NCI-H345 treated with DMSO at 0.1 percent for 48 hours (cell line): ENCODE results near the gene PCGF2.
"Not testable (repeated sequence)": the region's sequence is repeated elsewhere in the genome, so short reads cannot be mapped to it uniquely, and the experiment has no call there.

ENCODE experiments used
- DNase-seq: peaks from one replicate; lab custom pipeline; 2025; ENCODE audit not compliant: unreplicated experiment; lab: John Stamatoyannopoulos, UW

PCGF2 gene

GRCh38 chr17:38748149-38748891 lies at the start of gene PCGF2:
Gene PCGF2 (minus strand): TSS chr17:38748336. CDS start chr17:38740402, 7,934 bp downstream.
- DNase-seq: peak; percentile 87

- DNase-seq: no peak
These were observed 49.7 kb upstream of the PCGF2 start for GRCh38 chr17:38797828-38798227.

- no peak for DNase-seq
These were observed 49.0 kb upstream of the PCGF2 start for GRCh38 chr17:38797158-38797490.

DNA sequence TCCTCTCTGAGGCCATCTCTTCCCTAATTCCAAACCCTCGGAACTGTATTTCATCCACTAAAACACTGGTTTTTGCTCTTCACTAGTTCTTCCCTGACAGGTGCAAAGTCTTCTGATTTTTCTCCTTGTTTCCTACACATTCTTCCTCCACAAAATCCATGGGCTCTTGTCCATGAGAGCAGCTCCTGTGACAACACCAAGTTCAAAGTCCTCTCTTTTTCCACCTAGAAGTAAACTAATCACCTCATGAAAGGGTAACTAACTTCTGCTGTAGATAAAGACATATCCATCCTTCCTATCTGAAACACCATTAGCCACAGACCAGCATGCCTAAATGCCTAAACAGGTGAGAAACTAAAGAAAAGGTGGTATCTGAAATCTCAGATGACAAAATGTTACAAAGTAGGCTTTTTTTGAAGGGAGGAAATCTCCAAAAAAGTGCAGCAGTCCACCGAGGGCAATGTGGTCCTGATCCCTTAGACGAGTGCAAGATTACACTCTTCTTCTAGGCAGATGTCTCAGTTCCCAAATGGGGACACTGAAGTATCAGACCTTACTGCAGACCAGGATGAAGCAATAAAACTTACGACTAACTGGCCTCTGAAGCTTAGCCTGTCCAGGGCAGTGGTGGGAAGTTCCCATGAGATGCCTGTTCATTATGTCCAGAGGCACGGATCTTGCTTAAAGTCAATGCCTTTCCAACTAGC lies 48.5 kb upstream of the PCGF2 start:
- DNase-seq: no peak

GRCh38 chr17:38794221-38794620 lies 46.1 kb upstream of the PCGF2 start:
- DNase-seq: no peak

DNA sequence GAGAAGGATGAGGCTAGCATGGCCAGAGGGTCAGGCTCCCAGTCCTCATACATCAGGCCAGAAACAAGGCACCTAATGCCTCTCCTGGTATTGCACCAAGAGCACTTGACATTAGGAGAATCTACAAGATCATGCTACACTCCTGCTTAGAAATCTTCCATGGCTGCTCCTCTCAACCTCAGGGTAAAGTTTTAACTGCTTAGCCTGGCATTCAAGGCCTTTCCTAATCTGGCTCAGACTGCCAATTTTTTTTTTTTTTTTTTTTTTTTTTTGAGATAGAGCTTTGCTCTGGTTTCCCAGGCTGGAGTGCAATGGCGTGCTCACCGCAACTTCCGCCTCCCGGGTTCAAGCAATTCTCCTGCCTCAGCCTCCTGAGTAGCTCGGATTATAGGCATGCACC lies 43.0 kb upstream of the PCGF2 start:
- DNase-seq: no peak

DNA sequence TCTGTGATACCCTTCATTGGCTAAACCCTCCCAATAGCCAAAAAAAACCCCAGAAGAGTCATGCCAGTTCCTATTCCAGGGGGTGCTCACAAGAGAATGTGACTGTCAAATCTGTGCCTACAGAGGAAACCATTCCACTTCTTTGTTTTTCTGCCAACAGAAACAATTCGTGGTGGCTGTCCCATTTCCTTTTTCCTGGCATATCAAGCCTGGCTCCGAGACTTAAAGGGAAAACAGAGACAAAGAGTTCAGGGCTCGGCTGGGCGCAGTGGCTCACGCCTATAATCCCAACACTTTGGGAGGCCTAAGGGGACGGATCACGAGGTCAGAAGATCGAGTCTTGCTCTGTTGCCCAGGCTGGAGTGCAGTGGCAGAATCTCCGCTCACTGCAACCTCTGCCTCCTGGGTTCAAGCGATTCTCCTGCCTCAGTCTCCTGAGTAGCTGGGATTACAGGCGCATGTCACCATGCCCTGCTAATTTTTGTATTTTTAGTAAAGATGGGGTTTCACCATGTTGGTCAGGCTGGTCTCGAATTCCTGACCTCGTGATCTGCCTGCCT lies 42.1 kb upstream of the PCGF2 start:
- not testable (repeated sequence) for DNase-seq

DNA sequence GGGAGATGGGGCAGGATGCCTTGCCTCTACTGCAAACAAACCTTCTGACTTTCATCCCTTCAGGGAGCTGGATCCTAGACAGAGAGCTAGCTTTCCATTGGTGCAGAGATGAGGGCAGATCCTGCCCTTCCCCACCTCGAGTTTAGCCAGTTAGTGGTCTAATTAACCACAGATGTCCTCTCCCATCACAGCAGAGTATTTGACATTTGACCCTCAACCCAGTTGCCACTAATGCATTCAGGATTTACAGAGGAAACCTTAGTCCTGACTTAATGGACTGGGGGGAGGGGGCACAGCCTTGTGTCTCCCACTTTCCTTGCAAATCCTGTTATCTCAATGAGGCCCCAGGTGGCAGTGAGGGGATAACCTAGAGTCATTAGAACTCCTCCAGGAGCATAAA lies 41.0 kb upstream of the PCGF2 start:
- no peak for DNase-seq

- not testable (repeated sequence) for DNase-seq
These were observed 39.9 kb upstream of the PCGF2 start for GRCh38 chr17:38787999-38788398.

- no peak for DNase-seq
These were observed 38.2 kb upstream of the PCGF2 start for GRCh38 chr17:38786372-38786771.

- DNase-seq: no peak
These were observed 35.1 kb upstream of the PCGF2 start for GRCh38 chr17:38783227-38783626.

- DNase-seq: no peak
These were observed 32.0 kb upstream of the PCGF2 start for GRCh38 chr17:38779965-38780752.

DNA sequence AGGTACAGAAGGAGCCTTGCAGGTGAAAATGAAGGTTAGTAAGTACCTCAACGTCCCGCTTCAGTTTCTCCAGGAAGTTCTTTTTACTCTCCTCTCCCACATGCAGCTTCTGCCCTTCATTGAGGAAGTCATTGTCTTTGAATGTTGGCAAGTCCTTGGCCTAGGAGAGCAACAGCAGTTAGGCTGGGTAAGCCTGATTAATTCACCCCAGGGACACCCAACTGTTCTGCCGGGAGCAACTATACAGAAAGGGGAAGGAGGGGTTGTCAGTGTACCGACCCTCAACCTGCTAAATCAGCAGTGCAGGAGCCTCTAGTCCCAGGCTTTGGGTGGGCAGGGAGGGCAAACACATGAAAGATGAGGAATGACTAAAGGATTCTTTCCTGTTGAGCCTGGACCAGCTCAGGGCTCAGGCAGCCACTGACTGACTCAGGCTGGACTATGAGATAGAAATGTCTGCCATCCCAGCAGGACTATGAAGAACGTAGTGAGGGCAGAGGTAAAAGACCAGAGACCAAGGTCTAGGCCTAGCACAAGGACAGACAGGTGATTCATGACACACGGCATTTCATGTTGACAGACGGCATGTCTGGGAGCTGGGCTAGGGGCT lies 29.6 kb upstream of the PCGF2 start:
- DNase-seq: no peak

DNA sequence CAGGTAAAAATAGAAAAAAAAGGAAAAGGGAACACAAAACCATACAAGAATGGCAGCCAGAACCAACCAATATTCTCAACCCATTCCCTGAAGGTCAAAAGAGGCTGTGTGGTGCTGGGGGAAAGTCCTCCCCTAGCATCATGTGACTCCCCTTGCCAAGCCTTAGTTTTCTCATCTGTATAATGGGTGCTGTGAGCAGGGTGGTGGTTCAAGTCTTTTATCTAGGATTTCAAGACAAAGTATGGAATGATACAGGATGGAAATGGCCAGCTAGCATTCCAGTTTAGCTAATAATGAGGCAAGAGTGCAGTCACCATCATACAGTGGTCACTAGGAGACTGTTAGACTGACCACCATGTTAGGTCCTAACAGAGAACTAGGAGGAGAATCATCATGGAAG lies 25.1 kb upstream of the PCGF2 start:
- DNase-seq: no peak

DNA sequence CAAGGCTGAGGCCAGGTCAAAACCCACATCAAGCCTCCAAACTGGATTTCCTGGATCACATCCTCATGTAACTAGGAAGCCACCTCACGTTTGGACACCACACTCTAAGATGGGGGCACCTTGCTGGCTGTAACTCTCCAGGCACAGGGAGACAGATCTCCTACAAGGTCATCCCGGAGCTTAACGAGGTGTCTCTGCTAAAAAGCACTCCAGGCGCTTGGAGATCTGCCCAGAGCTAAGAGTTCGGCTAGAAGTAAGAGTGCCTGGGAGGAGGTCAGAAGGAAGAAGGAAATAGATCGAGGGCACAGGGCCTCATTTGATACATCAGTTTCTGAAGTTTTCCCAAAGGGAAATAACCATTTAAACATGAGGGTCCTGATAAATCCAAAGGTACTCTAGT lies 20.3 kb upstream of the PCGF2 start:
- DNase-seq: no peak

DNA sequence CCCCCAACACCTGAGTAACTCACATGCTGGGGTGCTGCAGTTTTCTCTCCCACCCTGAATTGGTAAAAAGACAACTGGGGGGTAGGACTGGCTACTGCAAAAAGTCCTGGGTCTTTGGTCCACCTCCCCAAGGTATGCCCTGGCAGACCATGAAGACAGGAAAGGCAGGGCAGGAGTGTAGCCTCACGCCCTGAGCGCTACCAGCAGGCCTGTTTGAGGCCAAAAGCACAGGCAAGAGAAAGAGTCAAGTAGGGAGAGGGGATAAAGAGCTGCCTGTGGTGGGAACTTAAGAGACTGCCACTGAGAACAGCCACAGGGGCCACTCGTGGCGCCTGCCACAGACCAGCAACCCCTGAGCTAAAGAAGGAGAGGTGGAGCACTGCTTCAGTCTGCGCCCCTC lies 18.2 kb upstream of the PCGF2 start:
- DNase-seq: no peak

DNA sequence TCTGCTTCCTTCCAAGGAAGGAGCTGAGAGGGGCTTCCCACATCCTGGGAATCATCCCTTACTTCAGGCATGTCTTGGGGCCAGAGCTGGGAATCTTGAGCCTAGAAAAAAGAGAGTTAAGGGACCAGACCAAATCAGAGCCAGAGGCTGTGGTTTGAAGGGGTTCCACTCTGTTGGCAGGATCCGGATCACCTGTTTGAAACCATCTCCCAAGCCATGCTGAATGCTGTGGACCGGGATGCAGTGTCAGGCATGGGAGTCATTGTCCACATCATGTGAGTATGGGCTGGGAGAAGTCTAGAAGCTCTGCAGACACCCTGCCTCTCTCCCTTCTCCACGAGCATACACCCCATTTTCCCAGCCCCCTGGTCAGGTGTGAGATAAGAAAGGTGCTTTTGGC lies 14.1 kb upstream of the PCGF2 start:
- DNase-seq: no peak

DNA sequence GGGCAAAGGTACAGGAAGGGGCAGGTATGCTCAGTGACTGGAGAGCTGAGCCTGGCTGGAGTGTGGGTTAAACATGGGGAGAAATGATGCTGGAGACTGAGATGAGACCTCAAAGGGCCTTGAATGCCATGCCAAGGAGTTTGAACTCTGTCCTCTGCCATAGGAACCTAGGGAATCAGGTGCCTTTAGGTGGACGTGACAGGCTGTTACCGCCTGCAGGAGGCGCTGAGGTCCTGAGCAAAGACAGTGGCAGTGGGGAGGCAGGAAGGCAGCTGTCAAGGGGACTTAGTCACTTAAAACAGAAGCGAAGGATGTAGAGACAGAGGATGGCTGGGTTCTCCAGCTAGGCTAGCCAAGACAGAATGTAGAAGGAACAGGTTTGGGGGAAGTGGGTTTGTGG lies 13.5 kb upstream of the PCGF2 start:
- no peak for DNase-seq

DNA sequence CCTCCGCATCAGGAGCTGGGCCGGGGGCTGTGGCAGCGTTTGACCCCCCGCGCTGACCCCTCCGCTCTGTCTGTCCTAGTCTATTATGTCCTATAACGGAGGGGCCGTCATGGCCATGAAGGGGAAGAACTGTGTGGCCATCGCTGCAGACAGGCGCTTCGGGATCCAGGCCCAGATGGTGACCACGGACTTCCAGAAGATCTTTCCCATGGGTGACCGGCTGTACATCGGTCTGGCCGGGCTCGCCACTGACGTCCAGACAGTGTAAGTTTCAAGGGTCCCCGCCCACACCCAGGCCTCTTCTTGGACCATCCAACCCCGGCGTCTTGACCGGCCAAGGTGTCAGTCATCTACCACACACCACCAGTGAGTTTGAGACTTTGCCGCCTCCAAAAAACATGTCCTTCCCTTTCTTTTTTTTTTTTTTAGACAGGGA lies 5.0 kb upstream of the PCGF2 start:
- no peak for DNase-seq

DNA sequence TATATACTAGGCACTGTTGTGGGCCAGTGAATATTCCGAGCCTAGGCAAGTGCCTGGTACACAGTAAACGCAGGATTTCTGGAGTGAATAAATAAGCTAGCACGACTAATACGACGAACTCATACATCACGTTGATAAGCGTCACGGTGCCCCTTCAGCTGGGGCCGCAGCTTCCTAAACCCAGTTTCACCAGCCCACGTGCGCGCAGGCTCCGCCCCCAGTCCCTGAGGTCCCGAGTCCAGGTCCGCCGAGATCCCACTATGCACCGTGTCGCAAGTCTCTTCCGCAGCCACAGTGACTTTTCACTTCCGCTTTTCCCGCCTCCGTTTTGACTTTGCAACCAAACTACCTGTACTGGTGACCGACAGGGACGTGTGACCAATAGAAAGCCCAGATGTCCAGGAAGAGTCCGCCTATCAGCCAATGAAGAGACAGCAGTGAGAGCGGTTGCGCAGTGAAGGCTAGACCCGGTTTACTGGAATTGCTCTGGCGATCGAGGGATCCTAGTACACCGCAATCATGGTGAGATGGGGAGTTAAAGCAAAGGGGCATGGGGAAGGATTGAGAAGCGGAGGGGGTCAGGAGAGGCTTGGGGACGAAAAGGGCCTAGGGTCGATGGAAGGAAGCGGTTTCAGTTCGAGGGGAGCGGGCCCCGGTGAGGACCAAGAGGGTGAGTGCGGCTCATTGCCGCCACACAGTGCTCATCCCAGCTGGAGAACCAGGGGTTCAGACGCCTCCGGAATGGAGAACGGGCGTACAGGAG lies 4.4 kb upstream of the PCGF2 start, which contains the start of gene PSMB3:
Gene PSMB3, plus strand, starts transcription at position 434 of the 763 bp plus-strand sequence. Its CDS starts 86 bp downstream, at position 520.
- peak; percentile 99 for DNase-seq
